MCF 10A (cell line): ENCODE results near the gene SEMA3D. TPM values are rescaled to one million over a fixed set of nuclear protein-coding genes. Genes with fewer than 3 reads are reported as not detected.
A peak's percentile ranks its signal among the peaks of the same experiment; 100 is the strongest.

ENCODE experiments used
- BruUV-seq: library from RNA; stranded (reverse); fragments of 400-500 nt; replicated peaks from 2 replicates; lab custom pipeline; 2021; lab: Mats Ljungman, UMichigan
- CTCF ChIA-PET: fragments of 300-600 bp; sonication (Branson Sonifier 250); formaldehyde crosslinking; extraction: SDS; loops from one replicate; lab custom pipeline; 2021; ENCODE audit warnings: antibody characterized with exemption, inconsistent platforms; lab: Yijun Ruan, JAX
- POLR2A ChIA-PET: fragments of 300-600, 350-650 bp; sonication (Branson Sonifier 250); formaldehyde crosslinking; extraction: SDS; loops from one replicate; lab custom pipeline; 2020; ENCODE audit warnings: antibody characterized with exemption, inconsistent platforms; lab: Yijun Ruan, JAX
- DNase-seq: peaks from one replicate; pipeline ENCODE4 v3.0.0-alpha.2; 2018; ENCODE audit not compliant: unreplicated experiment
- H3K27ac Mint-ChIP-seq: one replicate; pipeline ENCODE4 v1.8.0; 2022; ENCODE audit warnings: mild to moderate bottlenecking, low read depth, mixed read lengths; ENCODE audit not compliant: unreplicated experiment
- H3K27me3 Mint-ChIP-seq: one replicate; pipeline ENCODE4 v1.8.0; 2022; ENCODE audit warnings: mixed read lengths; ENCODE audit not compliant: insufficient read depth, unreplicated experiment
- H3K36me3 Mint-ChIP-seq: one replicate; pipeline ENCODE4 v1.8.0; 2022; ENCODE audit warnings: mild to moderate bottlenecking, moderate library complexity, mixed read lengths; ENCODE audit not compliant: insufficient read depth, unreplicated experiment
- H3K4me1 Mint-ChIP-seq: one replicate; pipeline ENCODE4 v1.8.0; 2022; ENCODE audit warnings: mixed read lengths; ENCODE audit not compliant: insufficient read depth, unreplicated experiment
- H3K4me3 Mint-ChIP-seq: one replicate; pipeline ENCODE4 v1.8.0; 2022; ENCODE audit warnings: mild to moderate bottlenecking, moderate library complexity, mixed read lengths; ENCODE audit not compliant: unreplicated experiment
- H3K9me3 Mint-ChIP-seq: one replicate; pipeline ENCODE4 v1.8.0; 2022; ENCODE audit warnings: mixed read lengths; ENCODE audit not compliant: unreplicated experiment
- CTCF ChIP-seq: fragments of 200-600 bp; IDR thresholded peaks from one replicate; pipeline ENCODE4 v1.8.0; 2022; ENCODE audit warnings: antibody characterized with exemption, mild to moderate bottlenecking; ENCODE audit not compliant: unreplicated experiment
- intact Hi-C: fragments of 100-400 bp; cut with micrococcal nuclease; formaldehyde crosslinking; loops from 2 replicates; pipeline ENCODE4 v1.14.1; 2022
- total RNA-seq: library from RNA; stranded (reverse); gene quantifications from 2 replicates; pipeline ENCODE4 v1.2.3, GENCODE V29; 2022

The SEMA3D gene
- total RNA-seq, 1 experiment from 2014 or later, result not detected

- Mint-ChIP-seq H3K4me3 (no peak overlapping the region), H3K27ac (no peak overlapping the region), H3K27me3 (no peaks in the 10 kb centered on the region), H3K36me3 (no peaks in the 10 kb centered on the region), H3K4me1 (no peaks in the 10 kb centered on the region), H3K9me3 (no peaks in the 10 kb centered on the region)
- POLR2A ChIA-PET, result interaction anchor here (0.7 to 0.9 kb wide), 2 partner anchors 31 to 60 kb away, joined by 3 read pairs; no protein-coding TSS in a partner anchor
- DNase-seq, result no peak
- intact Hi-C loops, result no loop called here
- CTCF ChIA-PET, result no interaction called here
- no TSS peak for BruUV-seq
- no peak for TF ChIP-seq CTCF
These were observed 233.6 kb downstream of the SEMA3D start for GRCh38 chr7:84953234-84953633.

DNA sequence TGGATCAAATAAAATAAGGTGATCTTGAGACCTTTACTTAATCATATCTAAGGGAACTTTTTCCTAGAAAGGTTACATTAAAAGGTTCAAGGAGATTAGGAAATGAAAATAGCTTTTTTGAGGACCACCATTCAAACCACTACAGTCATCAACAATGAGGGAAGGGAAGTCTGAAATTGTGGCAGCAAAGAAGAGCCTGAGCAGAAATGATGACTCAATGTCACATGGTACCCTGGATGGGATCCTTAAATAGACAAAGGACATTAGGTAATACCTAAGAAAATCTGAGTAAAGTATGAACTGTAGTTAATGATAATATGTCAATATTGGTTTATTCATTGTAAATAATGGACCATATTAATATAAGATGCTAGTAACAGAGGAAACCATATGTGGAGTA, 236.0 kb downstream of the SEMA3D start:
- POLR2A ChIA-PET, result no interaction called here
- DNase-seq, result peak; percentile 14
- intact Hi-C loops, result no loop called here

DNA sequence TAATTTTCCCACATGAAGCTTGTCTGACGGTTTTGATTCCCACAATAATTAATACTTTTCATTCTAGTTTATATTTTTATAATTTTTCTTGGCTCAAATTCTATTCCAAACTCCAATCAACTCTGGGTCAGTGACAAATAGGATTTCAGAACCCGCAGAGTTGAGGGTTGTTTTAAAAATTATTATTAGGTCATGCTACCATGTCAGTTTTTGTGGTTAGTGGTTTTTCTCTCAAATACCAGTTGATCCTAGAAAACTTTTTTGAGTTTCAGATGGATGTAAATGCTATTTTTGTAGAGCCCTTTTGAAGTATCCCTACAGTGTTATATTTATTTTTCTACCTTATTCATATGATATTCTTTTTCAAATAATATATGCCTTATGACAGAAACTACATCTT, 237.4 kb downstream of the SEMA3D start:
- TF ChIP-seq CTCF, result no peak
- ChIA-PET CTCF (interaction anchor here (0.9 kb wide), 1 partner anchor 31 kb away, joined by 3 read pairs; no protein-coding TSS in a partner anchor), POLR2A (no interaction called here)
- BruUV-seq, result no TSS peak
- Mint-ChIP-seq H3K4me3 (no peak overlapping the region), H3K36me3 (no peaks in the 10 kb centered on the region), H3K4me1 (no peaks in the 10 kb centered on the region), H3K27me3 (no peaks in the 10 kb centered on the region), H3K9me3 (no peaks in the 10 kb centered on the region), H3K27ac (no peak overlapping the region)
- intact Hi-C loops, result no loop called here
- DNase-seq, result no peak

More for the DNA sequence above, 236.0 kb downstream of the SEMA3D start:
- no TSS peak for BruUV-seq
- H3K27me3 Mint-ChIP-seq, result no peaks in the 10 kb centered on the region
- no peaks in the 10 kb centered on the region for H3K36me3 Mint-ChIP-seq
- H3K9me3 Mint-ChIP-seq, result no peaks in the 10 kb centered on the region
- peak overlapping the region; percentile 70 for H3K27ac Mint-ChIP-seq
- no peak for TF ChIP-seq CTCF
- CTCF ChIA-PET, result interaction anchor here (0.6 to 1.3 kb wide), 4 partner anchors 11 to 1251 kb away, joined by 3 read pairs; no protein-coding TSS in a partner anchor
- no peak overlapping the region for H3K4me3 Mint-ChIP-seq
- no peaks in the 10 kb centered on the region for H3K4me1 Mint-ChIP-seq

GRCh38 chr7:84949067-84949466, 237.8 kb downstream of the SEMA3D start:
- ChIA-PET CTCF (interaction anchor here (0.9 kb wide), 1 partner anchor 32 kb away, joined by 3 read pairs; no protein-coding TSS in a partner anchor), POLR2A (no interaction called here)
- no peaks in the 10 kb centered on the region for H3K27me3 Mint-ChIP-seq
- TF ChIP-seq CTCF, result no peak
- no peaks in the 10 kb centered on the region for H3K9me3 Mint-ChIP-seq
- BruUV-seq, result no TSS peak
- H3K27ac Mint-ChIP-seq, result no peak overlapping the region
- intact Hi-C loops, result no loop called here
- DNase-seq, result no peak
- H3K36me3 Mint-ChIP-seq, result no peaks in the 10 kb centered on the region
- H3K4me1 Mint-ChIP-seq, result no peaks in the 10 kb centered on the region
- no peak overlapping the region for H3K4me3 Mint-ChIP-seq
